Natural killer cell (primary cell): ENCODE measurements around the gene GRIFIN. TPM values are rescaled to one million over a fixed set of nuclear protein-coding genes. Genes with fewer than 3 reads are reported as not detected.

ENCODE experiments used
- ATAC-seq, 3 donors: fragments of 150-1000 bp in 2 of 3; fragments of 200-7000 bp in 1 of 3; cut with Tn5 transposase; 1 replicate in 1 of 3; 2 replicates in 2 of 3; pipeline ENCODE4 v1.10.0; 2021; ENCODE audit warnings: mild to moderate bottlenecking in 2 of 3, moderate library complexity in 2 of 3
- DNase-seq, 2 donors: peaks; one replicate each; pipeline versions ENCODE4 v3.0.0 to v3.0.0-alpha.2; 2013 to 2021; ENCODE audit warnings: mixed read lengths in 1 of 2
- H3K27ac ChIP-seq: one replicate; pipeline ENCODE4 v1.5.1; 2013; ENCODE audit warnings: mild to moderate bottlenecking, low read length
- H3K27me3 ChIP-seq: one replicate; pipeline ENCODE4 v1.6.1; 2013; ENCODE audit warnings: low read length; ENCODE audit not compliant: control insufficient read depth, insufficient read depth
- H3K36me3 ChIP-seq: one replicate; pipeline ENCODE4 v1.6.1; 2013; ENCODE audit warnings: low read length; ENCODE audit not compliant: control insufficient read depth, insufficient read depth
- H3K4me1 ChIP-seq: one replicate; pipeline ENCODE4 v1.6.1; 2013; ENCODE audit warnings: low read length; ENCODE audit not compliant: control insufficient read depth, insufficient read depth
- H3K4me3 ChIP-seq: one replicate; pipeline ENCODE4 v1.5.1; 2013; ENCODE audit warnings: low read length
- H3K9me3 ChIP-seq: one replicate; pipeline ENCODE4 v1.6.1; 2013; ENCODE audit warnings: low read length; ENCODE audit not compliant: control insufficient read depth, insufficient read depth
- H3K27ac Mint-ChIP-seq, 2 donors: one replicate each; pipeline ENCODE4 v1.8.0; 2022; ENCODE audit warnings: mild to moderate bottlenecking in 2 of 2, mixed read lengths in 2 of 2, moderate library complexity in 1 of 2
- H3K27me3 Mint-ChIP-seq, 2 donors: one replicate each; pipeline ENCODE4 v1.8.0; 2022; ENCODE audit warnings: low read depth in 2 of 2, mixed read lengths in 2 of 2
- H3K36me3 Mint-ChIP-seq: one replicate; pipeline ENCODE4 v1.8.0; 2022; ENCODE audit warnings: mixed read lengths
- H3K4me1 Mint-ChIP-seq, 2 donors: one replicate each; pipeline ENCODE4 v1.8.0; 2022; ENCODE audit warnings: mixed read lengths in 2 of 2
- H3K4me3 Mint-ChIP-seq: one replicate; pipeline ENCODE4 v1.8.0; 2022; ENCODE audit warnings: mild to moderate bottlenecking, moderate library complexity, mixed read lengths
- H3K9me3 Mint-ChIP-seq, 2 donors: one replicate each; pipeline ENCODE4 v1.8.0; 2022; ENCODE audit warnings: mixed read lengths in 2 of 2
- WGBS: methylation state at CpG from one replicate; pipeline ENCODE4 v1.1.7; 2013; ENCODE audit warnings: missing lambda C conversion rate; ENCODE audit not compliant: insufficient coverage; 5-methylcytosine and 5-hydroxymethylcytosine counted together
- intact Hi-C: fragments of 100-400 bp; cut with micrococcal nuclease; formaldehyde crosslinking; loops from one replicate; pipeline ENCODE4 v1.14.2; 2022
- total RNA-seq, 4 donors: library from RNA; stranded (reverse); fragments of 120-200 nt in 1 of 4; gene quantifications; one replicate each; pipeline versions ENCODE4 v1.2.3 to v1.2.4, GENCODE V29; 2013 to 2022
- TF ChIP-seq, protein P1 (sequence below): fragments of 200-600 bp; IDR thresholded peaks from one replicate; pipeline ENCODE4 v1.8.0; 2022; ENCODE audit warnings: antibody characterized with exemption

The GRIFIN gene
- total RNA-seq, 3 donors from 2014 or later (not counting 1 experiment from before 2014, with no cell fraction given), result not detected

DNA sequence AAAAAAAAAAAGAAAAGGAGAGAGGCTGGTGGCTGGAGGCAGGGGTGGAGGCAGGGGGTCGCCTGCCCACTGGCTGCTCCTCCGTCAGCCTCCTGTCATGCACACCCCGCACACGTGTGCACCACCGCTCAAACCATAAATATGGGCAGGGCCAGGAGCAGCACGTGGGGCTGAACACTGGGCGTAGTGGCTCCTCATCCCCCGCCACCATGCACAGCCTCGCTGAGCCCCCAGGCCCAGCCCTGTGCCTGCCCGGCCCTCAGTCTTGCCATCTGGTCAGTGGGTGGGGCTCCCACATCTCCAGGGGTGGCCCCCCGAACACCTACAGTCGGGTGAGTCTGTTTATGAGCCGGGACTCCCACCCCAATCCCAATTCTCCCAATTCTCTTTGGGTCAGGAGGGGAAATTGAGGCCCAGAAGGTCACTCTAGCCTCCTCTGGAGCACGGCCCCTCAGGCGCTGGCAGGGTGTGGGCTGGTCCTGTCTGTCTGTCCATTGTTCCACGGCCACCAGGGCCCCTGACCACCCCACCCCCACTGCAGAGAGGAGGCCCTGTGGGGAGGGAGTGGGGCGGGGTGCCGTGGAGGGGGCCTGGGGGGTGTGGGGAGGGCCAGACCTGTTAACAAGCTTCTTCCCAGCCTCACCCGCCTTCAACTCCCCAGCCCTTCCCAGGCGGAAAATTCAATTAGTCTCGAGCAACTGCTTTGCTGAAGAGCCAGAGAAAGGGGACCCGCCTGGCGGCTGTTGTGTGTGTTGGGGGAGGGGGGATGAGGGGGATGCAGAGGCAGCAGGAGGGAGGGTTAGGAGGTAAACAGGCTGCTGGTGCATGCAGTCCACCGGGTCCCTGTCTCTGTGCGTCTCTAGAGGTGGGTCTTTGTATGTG lies 19.5 kb upstream of the GRIFIN start:
- Histone ChIP-seq H3K27ac (no peak overlapping the region), H3K4me3 (no peak overlapping the region), H3K27me3 (peaks cover 7% of the 10 kb centered on the region), H3K4me1 (peaks cover 5% of the 10 kb centered on the region), H3K36me3 (no peaks in the 10 kb centered on the region), H3K9me3 (no peaks in the 10 kb centered on the region)
- no peak overlapping the region for H3K4me3 Mint-ChIP-seq
- WGBS, result 86% methylated on average over 21 of the region's 25 CpGs
- intact Hi-C loops, result no loop called here
- H3K36me3 Mint-ChIP-seq, result no peaks in the 10 kb centered on the region
- H3K4me1 Mint-ChIP-seq, result peaks cover 0 to 4% of the 10 kb centered on the region in 2 donors
- H3K9me3 Mint-ChIP-seq, result peaks cover 0 to 11% of the 10 kb centered on the region in 2 donors
- DNase-seq, result no peak
- no peak overlapping the region for H3K27ac Mint-ChIP-seq
- H3K27me3 Mint-ChIP-seq, result peaks cover 0 to 15% of the 10 kb centered on the region in 2 donors
- no peak for ATAC-seq
- TF ChIP-seq, protein P1, sequence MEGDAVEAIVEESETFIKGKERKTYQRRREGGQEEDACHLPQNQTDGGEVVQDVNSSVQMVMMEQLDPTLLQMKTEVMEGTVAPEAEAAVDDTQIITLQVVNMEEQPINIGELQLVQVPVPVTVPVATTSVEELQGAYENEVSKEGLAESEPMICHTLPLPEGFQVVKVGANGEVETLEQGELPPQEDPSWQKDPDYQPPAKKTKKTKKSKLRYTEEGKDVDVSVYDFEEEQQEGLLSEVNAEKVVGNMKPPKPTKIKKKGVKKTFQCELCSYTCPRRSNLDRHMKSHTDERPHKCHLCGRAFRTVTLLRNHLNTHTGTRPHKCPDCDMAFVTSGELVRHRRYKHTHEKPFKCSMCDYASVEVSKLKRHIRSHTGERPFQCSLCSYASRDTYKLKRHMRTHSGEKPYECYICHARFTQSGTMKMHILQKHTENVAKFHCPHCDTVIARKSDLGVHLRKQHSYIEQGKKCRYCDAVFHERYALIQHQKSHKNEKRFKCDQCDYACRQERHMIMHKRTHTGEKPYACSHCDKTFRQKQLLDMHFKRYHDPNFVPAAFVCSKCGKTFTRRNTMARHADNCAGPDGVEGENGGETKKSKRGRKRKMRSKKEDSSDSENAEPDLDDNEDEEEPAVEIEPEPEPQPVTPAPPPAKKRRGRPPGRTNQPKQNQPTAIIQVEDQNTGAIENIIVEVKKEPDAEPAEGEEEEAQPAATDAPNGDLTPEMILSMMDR, result no peak

DNA sequence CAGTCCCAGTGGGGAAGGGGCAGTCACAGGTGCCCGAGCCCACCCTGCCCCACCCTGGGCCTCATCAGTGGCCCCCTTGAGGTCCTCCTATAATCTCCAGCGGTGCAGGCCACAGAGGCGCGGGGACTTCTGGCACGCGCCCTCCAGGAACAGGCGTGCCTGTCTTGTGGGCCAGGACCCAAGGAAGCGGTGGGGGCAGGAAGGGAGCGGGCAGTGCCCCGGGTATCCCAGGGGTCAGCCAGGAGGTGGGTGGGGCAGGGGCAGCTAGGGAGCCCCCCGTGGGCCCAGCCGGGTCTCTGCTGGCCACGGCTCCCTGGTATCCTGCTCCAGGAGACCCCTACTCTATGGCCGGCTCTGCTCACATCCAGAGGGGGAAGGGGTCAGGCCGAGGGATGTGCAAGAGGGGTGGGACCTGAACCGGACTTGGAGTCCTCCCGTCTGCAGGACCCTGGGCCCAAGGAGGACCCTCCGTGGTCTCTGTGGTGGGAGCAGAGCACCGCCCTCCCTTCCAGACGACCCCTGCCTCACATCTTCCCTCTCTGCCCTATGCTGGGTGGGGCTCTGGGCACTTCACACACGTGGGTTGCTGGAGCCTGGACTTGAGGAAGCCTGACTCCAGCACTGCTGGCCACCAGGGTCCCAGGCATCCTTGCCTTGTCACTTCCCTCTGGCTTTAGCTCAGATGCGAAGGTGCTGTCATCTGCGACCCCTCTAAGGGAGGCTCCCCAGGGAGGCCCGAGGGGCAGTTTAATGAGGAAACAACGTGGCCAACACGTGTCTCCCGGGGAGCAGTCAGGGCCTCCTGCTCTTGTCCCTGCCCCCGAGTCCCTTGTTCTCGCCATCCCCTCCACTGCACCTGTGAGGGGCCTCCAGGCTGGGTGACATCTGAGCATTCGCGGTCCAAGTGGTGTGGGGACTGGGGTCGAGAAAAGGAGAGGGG lies 18.3 kb upstream of the GRIFIN start:
- no peaks in the 10 kb centered on the region for H3K9me3 ChIP-seq
- Mint-ChIP-seq H3K27ac (no peak overlapping the region), H3K4me3 (no peak overlapping the region), H3K36me3 (no peaks in the 10 kb centered on the region), H3K27me3 (peaks cover 0 to 17% of the 10 kb centered on the region in 2 donors), H3K4me1 (no peaks in the 10 kb centered on the region), H3K9me3 (peaks cover 0 to 11% of the 10 kb centered on the region in 2 donors)
- H3K4me1 ChIP-seq, result peaks cover 5% of the 10 kb centered on the region
- TF ChIP-seq, protein P1, result no peak
- no peak overlapping the region for H3K27ac ChIP-seq
- 63% methylated on average over 32 of the region's 32 CpGs for WGBS
- no peaks in the 10 kb centered on the region for H3K36me3 ChIP-seq
- DNase-seq (no peak), ATAC-seq (no peak)
- H3K27me3 ChIP-seq, result peaks cover 7% of the 10 kb centered on the region
- no peak overlapping the region for H3K4me3 ChIP-seq
- intact Hi-C loops, result no loop called here

DNA sequence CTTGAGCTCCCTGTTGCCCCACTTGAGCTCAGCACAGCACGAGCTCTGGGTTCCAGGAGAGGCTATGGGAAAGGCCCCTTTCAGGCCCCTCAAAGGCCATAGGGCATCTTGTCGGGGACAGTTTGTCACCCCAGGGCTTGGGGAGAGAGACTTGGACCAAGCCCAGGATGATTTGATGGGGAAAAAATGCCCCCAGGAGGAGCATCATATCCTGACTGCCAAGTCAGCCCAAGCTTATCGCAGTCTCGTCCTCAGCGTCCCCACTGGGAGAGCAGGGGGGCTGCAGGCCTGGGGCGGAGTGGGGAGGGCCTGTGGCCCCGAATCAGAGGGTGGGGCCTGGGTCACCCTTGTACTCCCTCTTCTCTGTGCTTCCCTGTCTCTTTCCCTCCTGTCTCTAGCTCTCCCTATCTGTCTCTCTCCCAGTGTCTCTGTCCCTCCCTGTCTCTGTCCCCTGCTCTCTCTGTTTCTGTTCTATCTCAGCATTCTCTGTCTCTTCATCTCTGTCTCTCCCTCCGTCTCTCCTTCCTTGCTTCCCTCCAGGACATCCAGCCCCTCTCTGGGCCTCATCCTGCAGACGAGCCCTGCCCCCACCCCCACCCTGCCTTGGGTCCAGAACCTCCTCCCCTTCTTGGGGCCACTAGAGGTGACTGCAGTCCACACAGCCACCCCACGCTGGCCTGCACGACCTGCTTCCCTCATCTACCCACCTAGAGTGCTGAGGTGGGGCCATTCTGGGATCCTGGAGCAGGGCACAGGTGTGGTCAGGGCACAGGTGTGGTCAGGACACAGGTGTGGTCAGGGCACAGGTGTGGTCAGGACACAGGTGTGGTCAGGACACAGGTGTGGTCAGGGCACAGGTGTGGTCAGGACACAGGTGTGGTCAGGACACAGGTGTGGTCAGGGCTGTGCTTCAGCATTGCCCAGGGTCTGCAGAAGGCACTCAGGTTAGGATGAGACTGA lies 17.3 kb upstream of the GRIFIN start:
- Histone ChIP-seq H3K4me3 (no peak overlapping the region), H3K27ac (no peak overlapping the region), H3K9me3 (no peaks in the 10 kb centered on the region), H3K36me3 (no peaks in the 10 kb centered on the region), H3K27me3 (peaks cover 7% of the 10 kb centered on the region), H3K4me1 (peaks cover 5% of the 10 kb centered on the region)
- Mint-ChIP-seq H3K4me3 (no peak overlapping the region), H3K36me3 (no peaks in the 10 kb centered on the region), H3K9me3 (peaks cover 0 to 11% of the 10 kb centered on the region in 2 donors), H3K27me3 (peaks cover 0 to 17% of the 10 kb centered on the region in 2 donors), H3K27ac (no peak overlapping the region), H3K4me1 (peaks cover 0 to 9% of the 10 kb centered on the region in 2 donors)
- DNase-seq (no peak), ATAC-seq (no peak)
- intact Hi-C loops, result no loop called here
- WGBS, result 80% methylated on average over 10 of the region's 11 CpGs
- TF ChIP-seq, protein P1, result no peak
